Measurements from ENCODE around the gene HSPB2.

HSPB2 gene

GRCh38 chr11:111906680-111907079 lies 5.9 kb upstream of the HSPB2 start:
- TF ChIP-seq CTCF (IDR thresholded peaks at IDR 0.05; ENCODE audit: control insufficient read depth, insufficient read depth, low read depth, low read length, missing control alignments), result no peak
- no peak overlapping the region for H3K4me3 ChIP-seq (ENCODE audit: control insufficient read depth, low read depth, low read length)
- DNase-seq (ENCODE audit: low read depth), result no peak

GRCh38 chr11:111908639-111909305 lies 3.8 kb upstream of the HSPB2 start:
- no peak for TF ChIP-seq CTCF (IDR thresholded peaks at IDR 0.05; ENCODE audit: control insufficient read depth, insufficient read depth, low read depth, low read length, missing control alignments)
- DNase-seq (ENCODE audit: low read depth), result no peak
- no peak overlapping the region for H3K4me3 ChIP-seq (ENCODE audit: control insufficient read depth, low read depth, low read length)

GRCh38 chr11:111909378-111909777 lies 3.2 kb upstream of the HSPB2 start:
- DNase-seq (ENCODE audit: low read depth), result no peak
- TF ChIP-seq CTCF (IDR thresholded peaks at IDR 0.05; ENCODE audit: control insufficient read depth, insufficient read depth, low read depth, low read length, missing control alignments), result no peak
- no peak overlapping the region for H3K4me3 ChIP-seq (ENCODE audit: control insufficient read depth, low read depth, low read length)

- no peak for TF ChIP-seq CTCF (IDR thresholded peaks at IDR 0.05; ENCODE audit: control insufficient read depth, insufficient read depth, low read depth, low read length, missing control alignments)
- no peak for DNase-seq (ENCODE audit: low read depth)
- no peak overlapping the region for H3K4me3 ChIP-seq (ENCODE audit: control insufficient read depth, low read depth, low read length)
Observed at GRCh38 chr11:111910676-111911562, 1.6 kb upstream of the HSPB2 start.

- TF ChIP-seq CTCF (IDR thresholded peaks at IDR 0.05; ENCODE audit: control insufficient read depth, insufficient read depth, low read depth, low read length, missing control alignments), result no peak
- peak within 1 kb of the TSS; percentile 38 for H3K4me3 ChIP-seq (ENCODE audit: control insufficient read depth, low read depth, low read length)
- peak; percentile 87 for DNase-seq (ENCODE audit: low read depth)
Observed at GRCh38 chr11:111911563-111912401, 752 bp upstream of the HSPB2 start, which contains the start of gene CRYAB. Gene CRYAB, minus strand, starts transcription at chr11:111911770. Its CDS starts 46 bp downstream, at chr11:111911724.
